GM18861 (cell line): ENCODE results near the gene DUSP3.

Experiments used
- ATAC-seq: cut with Tn5 transposase; IDR thresholded peaks from one replicate; pipeline ENCODE4 v1.9.1; 2021; ENCODE audit not compliant: unreplicated experiment

The DUSP3 gene

DNA sequence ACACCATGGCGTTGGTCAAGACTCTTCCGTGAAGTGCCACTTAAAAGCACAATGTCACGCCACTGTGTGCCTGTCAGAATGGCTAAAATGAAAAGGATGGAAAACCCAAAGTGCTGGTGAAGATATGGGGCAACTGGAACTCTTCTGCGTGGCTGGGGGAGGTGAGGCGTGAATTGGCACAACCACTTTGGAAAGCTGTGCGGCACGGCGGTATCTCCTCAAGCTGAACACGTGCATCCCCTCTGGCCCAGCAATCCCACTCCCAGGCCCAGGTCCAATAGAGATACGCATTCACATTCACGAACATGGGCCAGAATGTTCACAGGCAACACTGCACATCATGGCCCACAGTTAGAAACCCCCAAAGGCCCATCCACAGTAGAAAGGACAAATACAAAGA lies 8.9 kb downstream of the DUSP3 start:
- ATAC-seq, result no peak

DNA sequence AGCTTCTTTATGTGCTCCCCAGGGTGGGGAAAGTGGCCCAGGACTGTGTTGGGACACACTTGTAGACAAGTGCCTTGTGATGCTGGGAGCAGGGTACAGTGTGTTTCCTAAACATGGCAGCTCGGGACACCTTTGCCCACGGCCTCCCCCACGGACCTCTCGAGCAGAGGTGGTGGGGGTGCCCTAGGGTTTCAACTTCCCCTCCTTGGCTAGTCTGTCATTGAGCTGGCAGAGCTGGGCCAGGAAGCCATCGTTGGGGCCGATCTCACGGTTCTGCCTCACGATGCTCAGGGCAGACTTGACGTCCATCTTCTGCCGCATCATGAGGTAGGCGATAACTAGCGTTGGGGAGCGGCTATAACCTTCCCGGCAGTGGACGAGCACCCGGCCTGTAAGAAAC lies 9.4 kb downstream of the DUSP3 start:
- no peak for ATAC-seq

DNA sequence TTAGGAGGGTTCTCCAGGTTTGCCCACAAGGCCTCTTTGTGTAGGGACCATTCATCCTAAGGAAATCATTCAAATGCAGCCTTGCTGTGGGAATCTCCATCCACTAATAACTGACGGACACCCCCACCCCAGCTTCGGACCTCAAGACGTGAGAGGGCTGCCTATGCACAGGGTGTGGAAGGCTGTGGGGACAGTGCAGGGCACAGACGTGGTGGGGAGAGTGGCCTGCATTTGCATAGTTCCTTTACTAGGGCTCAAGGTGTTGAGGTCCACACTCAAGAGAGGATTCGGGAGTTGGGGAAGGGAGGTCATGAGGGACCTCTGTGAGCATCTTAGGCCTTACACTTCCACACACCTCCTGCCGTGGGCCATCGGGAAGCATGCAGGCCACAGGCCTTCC lies 9.8 kb downstream of the DUSP3 start:
- no peak for ATAC-seq

DNA sequence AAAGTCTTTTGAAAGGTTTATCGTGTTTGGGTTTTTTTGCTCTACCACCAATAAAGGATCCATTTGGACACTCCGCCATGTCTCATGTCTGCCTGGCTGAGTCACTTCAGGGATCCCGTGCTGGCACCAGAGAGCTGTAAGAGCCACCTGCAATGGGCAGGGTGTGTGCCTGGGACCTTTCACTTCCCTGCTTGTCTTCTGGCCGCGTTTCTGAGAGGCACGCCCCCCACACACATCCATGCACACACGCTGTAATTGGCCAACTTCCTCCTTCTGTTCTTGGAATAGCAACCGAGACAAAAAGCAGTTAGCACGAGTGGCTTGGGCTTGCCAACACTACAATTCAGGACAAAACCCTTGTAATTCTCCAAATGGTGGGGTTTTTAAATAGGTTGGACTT lies 10.4 kb downstream of the DUSP3 start:
- no peak for ATAC-seq

DNA sequence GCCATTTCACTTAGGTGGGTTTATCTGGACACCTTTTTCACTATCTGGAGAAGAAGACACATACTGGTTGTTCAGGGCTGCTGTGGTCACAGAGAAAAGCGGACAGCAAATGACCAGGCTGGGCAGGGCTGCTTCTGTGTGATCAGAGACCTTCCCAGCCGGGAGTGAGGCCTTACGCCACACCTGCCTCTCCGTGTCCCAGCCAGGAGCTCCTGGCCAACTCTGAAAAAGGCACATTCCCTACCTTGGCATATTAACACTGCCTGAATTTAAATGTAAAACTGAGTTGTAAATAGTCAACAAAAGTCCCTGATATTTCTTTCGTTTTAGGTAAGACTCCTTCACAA lies 11.1 kb downstream of the DUSP3 start:
- no peak for ATAC-seq

DNA sequence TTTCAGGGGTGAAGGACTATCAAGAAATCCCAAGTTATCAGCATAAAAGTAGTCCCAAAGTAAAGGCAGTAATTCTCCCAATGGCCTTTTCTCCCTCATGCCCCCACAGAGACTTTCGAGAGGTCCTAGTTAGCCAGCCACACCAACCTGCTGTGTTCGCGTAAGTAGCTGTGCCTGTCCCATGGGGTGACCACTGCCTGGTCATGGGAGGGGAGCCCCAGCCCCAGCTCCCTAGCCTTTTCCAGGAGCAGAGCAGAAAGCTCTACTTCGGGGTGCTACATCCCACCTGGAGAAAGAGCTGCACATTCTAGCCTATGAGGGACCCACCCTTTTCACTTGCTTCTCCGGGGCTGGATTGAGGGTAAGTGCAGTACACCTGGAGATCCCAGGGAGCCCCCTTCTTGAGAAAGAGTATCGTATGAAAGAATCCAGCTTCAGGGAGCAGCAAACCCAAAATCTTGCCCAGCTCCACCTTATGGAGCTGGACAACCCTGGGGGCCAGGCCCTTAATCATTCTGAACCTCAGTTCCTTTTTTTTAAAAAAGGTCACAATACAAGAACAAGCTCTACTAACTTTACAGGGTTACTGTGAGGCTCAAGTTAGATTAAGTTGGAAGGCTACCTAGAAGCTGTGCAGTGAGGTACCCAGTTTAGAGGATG lies 11.6 kb downstream of the DUSP3 start:
- ATAC-seq, result no peak

DNA sequence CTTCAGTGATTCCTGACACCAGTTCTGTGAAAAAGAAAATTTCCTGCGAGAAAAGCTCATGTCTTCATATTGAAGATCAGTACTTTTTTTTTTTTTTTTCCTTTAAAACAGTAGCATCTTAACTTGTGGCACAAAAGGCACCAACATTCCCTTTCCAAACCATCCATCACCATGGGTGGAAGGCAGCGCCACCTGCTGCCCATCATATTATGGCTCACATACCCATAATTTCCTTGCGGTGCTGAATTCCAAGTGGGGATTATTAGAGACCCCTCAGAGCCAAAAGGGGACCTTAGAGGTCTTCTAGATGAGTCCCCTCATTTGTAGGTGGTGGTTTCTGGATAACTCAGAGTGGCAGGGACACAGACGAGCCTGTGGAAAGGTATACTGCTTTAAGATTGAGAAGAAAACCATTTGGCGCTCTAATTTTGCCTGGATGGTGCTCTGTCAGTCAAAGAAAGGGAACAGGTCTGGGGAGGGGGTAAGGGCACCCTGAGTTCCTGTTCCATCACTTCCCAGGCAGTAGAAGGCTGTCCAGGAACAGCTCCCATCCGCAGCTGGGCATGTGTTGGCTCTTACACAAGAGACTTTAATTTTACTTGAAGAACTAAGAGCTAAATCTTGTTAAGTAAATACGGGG lies 12.2 kb downstream of the DUSP3 start:
- ATAC-seq, result no peak

DNA sequence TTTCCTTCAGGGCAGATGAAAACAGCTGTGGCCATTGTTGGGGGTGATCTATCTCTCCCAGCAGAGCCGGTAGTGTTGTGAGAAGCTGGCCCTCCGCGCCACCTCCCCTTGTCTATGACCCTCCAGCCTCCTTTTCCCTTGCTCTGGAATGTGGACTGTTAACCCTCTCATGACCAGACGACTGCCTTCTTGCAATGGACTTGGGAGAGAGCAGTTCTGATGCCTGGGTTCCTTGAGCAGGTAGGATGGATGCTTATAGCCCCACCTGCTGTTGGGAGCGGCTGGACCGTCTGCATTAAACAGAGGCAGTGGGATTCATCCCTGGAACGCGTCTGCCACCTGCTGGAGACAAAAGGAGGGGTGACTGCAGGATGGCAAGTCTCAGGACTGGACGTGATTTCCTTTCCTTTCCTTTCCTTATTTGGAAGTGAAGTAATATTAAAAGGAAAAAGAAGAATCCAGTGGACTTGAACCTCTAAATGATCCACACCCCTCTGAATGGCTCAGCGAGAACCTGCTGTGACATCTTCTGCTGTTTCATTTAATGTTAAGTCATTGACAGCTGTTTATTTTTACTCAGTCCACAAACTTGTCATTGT lies 18.4 kb downstream of the DUSP3 start:
- ATAC-seq, result no peak

DNA sequence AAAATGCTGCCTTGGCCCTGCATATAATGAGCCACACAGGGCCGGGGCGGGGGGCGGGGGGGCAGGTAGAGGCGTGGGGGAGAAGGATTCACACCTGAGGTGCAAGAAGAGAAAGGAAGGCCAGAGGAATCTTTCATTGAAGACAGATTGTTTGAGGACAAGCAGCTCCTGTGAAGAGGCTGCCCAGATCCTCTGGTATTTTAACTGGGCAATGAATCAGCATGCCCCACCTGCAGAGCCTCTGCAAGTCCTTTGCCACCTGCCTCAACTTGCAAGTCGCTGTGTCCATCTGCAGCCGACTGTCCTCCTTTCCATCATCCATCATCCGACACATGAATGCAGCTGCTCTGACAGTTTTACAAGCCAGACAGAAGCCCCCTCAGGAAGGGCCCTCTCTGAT lies 18.9 kb downstream of the DUSP3 start:
- ATAC-seq, result no peak

DNA sequence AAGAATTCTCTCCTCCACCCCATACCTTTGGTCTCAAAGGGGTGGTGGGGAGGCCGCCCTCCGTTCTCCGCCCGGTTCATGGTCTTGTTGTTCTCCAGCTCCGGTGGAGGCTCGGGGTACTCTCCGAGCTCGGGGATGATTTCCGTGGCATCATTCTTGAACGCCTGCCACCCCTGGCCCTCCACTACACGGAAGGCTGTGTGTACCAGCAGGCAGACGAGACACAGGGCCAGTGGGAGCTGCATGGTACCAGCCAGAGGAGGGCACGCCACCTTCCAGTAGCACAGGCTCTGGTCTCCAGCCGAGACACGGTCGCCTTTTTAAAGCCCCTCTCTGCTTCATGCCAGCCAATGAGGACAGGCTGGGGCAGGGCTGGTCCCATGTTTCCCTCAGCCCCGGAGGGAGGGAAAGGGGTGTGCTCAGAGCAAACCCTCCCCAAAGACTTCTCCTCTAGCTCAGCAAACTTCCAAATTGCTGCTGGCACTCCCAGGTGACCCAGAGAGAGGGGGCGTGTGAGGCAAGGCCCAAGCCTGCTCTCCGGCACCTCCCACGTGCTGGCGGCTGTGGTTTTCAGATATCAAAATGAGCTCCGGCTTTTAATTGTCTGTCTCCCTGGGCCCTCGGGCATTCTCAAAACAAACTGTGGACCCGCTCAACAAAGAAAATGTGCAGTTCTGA lies 20.1 kb downstream of the DUSP3 start, which contains the start of gene SOST:
Gene SOST, minus strand, starts transcription at position 295 of the 678 bp plus-strand sequence. Its CDS starts 50 bp downstream, at position 245.
- ATAC-seq, result no peak

DNA sequence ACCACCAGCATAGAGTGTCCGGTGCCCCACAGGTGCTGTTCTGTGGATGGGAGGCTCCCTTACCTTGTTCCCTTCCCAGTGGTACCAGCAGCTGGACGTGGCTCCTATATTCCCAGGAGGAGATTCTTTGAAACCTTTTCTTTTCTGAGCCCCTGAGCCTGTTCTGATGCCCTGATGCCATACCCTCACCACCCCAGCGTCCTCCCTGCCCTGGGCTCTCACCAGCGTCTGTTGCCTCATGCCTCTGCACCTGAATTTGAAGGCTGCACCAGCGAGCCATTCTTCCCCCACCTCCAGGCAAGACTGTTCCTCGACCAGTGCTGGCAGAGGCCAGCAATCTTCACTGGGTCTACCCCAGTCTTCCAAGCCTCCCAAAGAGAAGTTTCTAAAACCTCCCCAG lies 20.7 kb downstream of the DUSP3 start:
- ATAC-seq, result no peak

DNA sequence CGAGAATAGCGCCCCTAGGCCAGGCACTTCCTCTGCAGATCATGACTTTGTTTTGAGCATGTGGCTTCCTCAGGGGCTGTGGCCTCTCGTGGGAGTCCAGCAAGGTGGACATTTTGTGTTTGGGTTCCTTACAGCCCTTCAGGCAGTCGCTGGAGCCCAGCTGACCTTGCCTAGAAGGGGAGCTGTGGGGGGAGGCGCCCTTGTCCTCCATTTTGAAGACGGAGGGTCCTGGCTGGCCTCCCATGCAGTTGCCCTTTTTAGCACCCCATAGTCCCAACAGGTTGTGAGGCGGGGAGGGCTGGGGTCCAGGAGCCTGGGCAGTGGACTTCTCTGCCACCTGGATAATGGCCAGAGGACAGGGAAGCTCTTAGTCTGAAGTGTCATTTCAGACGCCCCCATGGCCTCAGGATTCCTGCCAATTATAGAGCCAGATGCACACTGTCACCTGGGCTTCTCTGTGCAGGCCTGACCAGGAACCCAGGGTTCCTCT lies 21.6 kb downstream of the DUSP3 start:
- no peak for ATAC-seq

DNA sequence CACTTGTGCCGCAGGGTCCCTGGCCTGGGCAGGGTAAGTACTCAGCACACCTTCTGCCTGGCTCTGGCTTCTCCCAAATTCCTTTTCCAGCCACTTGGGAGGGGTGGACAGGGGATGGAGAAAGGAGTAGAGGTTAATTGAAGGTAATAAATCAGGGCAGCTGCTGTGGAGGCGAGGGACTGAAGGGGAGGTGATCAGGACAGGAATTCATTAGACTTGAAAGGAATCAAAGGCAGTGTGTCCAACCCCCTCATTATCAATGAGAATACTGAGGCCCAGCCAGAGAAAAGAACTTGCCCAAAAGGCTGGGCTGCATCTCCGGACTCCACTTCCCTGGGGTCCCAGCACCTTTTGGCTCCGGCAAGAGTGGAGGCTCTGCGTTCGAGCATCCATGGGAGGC lies 22.6 kb downstream of the DUSP3 start:
- ATAC-seq, result no peak

DNA sequence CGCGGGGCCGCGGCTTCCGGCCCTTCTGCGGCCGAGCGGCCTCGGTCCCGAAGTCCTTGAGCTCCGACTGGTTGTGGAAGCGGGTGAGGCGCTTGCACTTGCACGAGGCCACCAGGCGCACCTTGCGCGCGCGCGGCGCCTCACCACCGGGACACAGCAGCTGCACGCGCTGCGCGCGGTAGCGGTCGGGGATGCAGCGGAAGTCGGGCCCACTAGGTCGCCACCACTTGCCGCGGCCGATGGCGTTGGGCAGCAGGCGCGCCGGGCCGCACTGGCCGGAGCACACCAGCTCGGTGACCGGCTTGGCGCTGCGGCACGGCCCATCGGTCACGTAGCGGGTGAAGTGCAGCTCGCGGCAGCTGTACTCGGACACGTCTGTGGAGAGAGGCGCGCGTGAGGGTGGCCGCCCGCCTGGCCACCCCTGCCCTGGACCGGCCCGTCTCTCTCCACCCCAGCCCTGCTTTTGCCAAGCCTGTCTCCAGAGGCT lies 23.3 kb downstream of the DUSP3 start:
- no peak for ATAC-seq

DNA sequence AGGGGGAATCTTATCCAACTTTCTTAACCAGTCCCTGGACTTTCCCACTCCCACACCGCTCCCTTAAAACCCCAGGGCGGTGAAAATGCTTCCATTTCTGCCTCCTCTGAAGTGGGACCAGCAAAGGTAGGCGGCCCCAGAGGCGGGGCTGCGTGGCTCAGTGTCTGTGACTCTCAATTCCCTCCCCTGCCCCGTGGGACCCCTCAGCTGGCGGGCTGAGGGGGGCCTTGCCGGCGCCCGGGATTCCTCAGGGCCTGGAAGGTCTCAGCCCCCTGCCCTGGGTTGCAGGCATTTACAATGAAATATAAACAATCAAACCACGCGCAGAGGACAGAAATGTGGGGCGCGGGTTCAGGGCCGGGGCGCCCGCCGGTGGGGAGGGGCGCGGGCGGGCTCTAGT lies 23.8 kb downstream of the DUSP3 start:
- ATAC-seq, result no peak

DNA sequence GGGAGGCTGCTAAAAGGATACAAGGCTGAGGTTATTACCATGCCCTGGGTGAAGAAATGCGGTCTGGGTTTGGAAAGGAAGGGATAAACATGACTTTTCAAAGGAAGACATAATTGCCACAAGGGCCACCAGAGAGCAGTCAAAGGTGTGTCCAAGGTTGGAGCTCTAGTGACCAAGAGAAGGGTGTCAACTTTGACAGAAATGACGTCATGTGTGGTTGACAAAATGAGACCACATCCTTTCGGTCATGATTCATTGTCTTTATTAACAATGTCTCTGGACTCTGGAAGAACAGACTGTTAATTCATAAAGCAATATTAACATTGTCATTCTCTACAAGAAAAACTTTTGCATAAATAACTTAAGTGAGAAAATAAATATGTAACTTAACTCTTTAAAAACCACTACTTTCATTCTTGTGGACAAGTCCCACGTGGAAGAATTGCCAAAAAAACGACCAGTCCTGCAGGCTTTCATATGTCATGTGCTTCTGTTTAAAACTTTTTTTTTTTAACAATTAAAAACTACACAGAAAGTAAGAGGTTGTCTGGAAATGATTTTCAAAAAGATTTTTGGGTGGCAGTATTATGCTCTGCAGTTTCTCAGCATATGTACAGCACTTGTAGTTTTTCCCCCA lies 25.2 kb downstream of the DUSP3 start:
- no peak for ATAC-seq

DNA sequence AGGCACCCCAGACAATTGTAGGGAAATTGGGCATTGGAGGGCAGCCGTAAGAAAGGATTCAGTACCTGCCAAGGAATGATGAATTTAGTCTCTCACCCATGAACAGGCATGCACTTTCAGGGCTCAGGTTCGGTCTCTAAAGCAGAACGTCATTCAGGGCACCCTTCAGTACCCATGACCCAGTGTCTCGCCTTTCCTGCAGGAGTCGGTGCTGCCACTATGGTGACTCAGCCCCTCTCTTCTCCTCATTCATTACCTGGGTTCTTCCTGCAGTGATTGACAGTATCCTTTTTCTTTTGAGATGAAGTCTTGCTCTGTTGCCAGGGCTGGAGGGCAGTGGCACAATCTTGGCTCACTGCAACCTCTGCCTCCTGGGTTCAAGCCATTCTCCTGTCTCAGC lies 28.6 kb downstream of the DUSP3 start:
- ATAC-seq, result no peak

DNA sequence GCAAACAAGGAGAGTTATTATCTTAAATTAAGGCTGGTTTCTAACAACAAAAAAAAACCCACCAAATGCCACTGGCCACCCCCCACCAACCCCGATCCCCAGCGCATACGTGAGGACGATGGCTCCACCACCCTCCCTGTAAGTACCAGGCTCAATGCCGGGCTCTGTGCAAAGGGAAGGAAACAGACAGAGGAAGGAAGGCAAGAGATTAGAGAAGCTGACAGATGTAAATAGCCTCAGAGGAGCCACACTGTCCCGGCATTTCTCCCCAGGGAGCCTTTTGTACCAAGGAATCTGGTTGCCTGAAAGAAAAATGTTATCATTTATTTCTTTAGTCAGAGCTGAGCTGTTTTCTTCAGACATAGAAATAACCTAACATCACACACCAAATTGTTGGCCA lies 33.2 kb downstream of the DUSP3 start:
- ATAC-seq, result no peak

DNA sequence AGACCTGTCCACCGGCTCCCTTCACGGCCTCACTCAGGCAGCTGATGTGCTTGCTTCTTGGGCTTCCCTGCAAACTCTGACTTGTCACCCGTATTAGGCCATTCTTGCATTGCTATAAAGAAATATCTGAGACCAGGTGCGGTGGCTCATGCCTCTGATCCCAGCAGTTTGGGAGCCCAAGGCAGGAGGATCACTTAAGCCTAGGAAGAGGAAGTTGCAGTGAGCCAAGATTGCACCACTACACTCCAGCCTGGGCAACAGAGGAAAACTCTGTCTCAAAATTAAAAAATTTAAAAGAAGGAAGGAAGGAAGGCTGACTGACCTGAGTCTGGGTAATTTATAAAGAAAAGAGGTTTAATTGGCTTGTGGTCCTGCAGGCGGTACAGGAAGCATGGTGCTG lies 37.1 kb downstream of the DUSP3 start:
- no peak for ATAC-seq

DNA sequence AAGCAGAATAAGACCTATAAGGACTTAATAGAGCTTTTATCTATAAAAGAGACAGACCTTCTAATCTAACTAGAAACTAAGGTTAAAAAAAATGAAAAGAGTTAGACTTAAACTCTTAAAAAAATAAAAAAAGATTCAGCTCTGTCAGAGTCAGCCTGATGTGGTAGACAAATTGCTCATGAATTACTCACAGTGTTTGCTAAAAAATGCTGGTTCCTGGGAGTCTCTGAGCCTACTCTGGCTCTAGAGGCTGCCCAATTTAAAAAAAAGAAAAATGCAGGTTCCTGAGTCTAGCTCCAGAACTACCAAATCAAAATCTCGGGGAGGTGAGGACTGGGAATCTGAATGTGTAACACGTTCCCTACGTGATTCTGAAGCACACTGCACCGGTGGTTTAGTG lies 38.2 kb downstream of the DUSP3 start:
- no peak for ATAC-seq

DNA sequence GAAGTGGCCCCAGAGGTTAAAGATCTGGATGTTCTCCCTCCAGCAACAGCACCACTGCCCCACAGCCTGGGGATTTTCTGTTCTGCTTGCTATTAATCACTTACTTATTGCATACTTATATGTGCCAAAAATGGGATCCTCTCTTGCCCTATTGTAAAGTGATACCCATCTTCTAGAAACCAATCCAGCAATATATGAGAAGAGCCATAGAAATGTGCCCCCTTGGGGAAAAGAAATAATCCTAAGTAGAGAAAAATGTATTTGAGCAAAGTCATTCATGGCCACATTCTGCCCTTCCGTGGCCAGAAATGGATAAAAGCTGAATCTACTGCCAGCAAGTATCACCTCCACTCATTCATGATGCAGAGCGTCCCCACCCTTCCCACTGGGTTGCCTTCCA lies 41.1 kb downstream of the DUSP3 start:
- ATAC-seq, result no peak
